Endothelial cell of umbilical vein (primary cell): Measurements from ENCODE around the gene SYNE1. TPM values are rescaled to one million over a fixed set of nuclear protein-coding genes. Genes with fewer than 3 reads are reported as not detected.

Source experiments
- BruUV-seq: library from RNA; stranded (reverse); fragments of 400-500 nt; replicated peaks from 2 replicates; lab custom pipeline; 2021; lab: Mats Ljungman, UMichigan
- CTCF ChIA-PET: fragments of 300-600, 350-600 bp; sonication (Branson Sonifier 250); formaldehyde crosslinking; loops from one replicate; lab custom pipeline; 2021; ENCODE audit warnings: antibody characterized with exemption, inconsistent platforms; lab: Charles Lee
- POLR2A ChIA-PET: fragments of 300-600, 350-600 bp; sonication (Branson Sonifier 250); formaldehyde crosslinking; loops from one replicate; lab custom pipeline; 2021; ENCODE audit warnings: antibody characterized with exemption, inconsistent platforms; lab: Charles Lee
- DNase-seq: peaks from one replicate; pipeline ENCODE4 v3.0.0-alpha.2; 2011; ENCODE audit warnings: low read depth, low spot score
- FAIRE-seq: peaks from 2 replicates; lab custom pipeline; 2011; peaks lifted over from hg19 to GRCh38; lab: Jason Lieb, UNC
- H2AFZ ChIP-seq: 2 replicates; pipeline ENCODE4 v1.6.0; 2012; ENCODE audit warnings: low read depth, low read length, control low read depth, inconsistent platforms
- H3K27ac ChIP-seq: 2 replicates; pipeline ENCODE4 v1.5.1; 2011; ENCODE audit warnings: low read depth, mild to moderate bottlenecking, control low read depth, low read length, moderate library complexity; ENCODE audit not compliant: insufficient read depth
- H3K27me3 ChIP-seq, 2 experiments: 2 replicates each; pipeline versions ENCODE4 v1.6.0 to v1.6.1; 2011; ENCODE audit warnings: low read length in 2 of 2, mixed read lengths in 1 of 2; ENCODE audit not compliant: control insufficient read depth in 2 of 2, insufficient read depth in 2 of 2
- H3K36me3 ChIP-seq, 2 experiments: 2 replicates in 1 of 2; 3 replicates in 1 of 2; pipeline ENCODE4 v1.5.1; 2011; ENCODE audit warnings: low read length in 2 of 2, mild to moderate bottlenecking in 1 of 2, moderate library complexity in 1 of 2; ENCODE audit not compliant: control insufficient read depth in 2 of 2, insufficient read depth in 2 of 2; ENCODE audit errors: extremely low read depth in 1 of 2
- H3K4me1 ChIP-seq: 3 replicates; pipeline ENCODE4 v1.5.1; 2011; ENCODE audit warnings: mild to moderate bottlenecking, low read length; ENCODE audit not compliant: control insufficient read depth, insufficient read depth; ENCODE audit errors: extremely low read depth
- H3K4me2 ChIP-seq: 2 replicates; pipeline ENCODE4 v1.6.1; 2011; ENCODE audit warnings: low read length, control low read depth, mixed read lengths; ENCODE audit not compliant: insufficient read depth
- H3K4me3 ChIP-seq, 3 experiments: fragments of 200-600 bp in 1 of 3; sonication (generic), shearing (Covaris generic) in 1 of 3; replicated peaks in 1 of 3; 2 replicates each; pipeline ENCODE4 v1.5.1; 2011 to 2016; ENCODE audit warnings: control low read depth in 3 of 3, low read length in 3 of 3, mild to moderate bottlenecking in 2 of 3, inconsistent platforms in 1 of 3, low read depth in 1 of 3, moderate library complexity in 1 of 3; ENCODE audit not compliant: insufficient read depth in 1 of 3
- H3K79me2 ChIP-seq: 2 replicates; pipeline ENCODE4 v1.6.0; 2012; ENCODE audit warnings: low read length, inconsistent platforms; ENCODE audit not compliant: control insufficient read depth, insufficient read depth
- H3K9ac ChIP-seq: replicated peaks from 2 replicates; pipeline ENCODE3; 2011; ENCODE audit warnings: low read length, control low read depth; ENCODE audit not compliant: insufficient read depth; ENCODE audit errors: extremely low read depth
- H3K9me1 ChIP-seq: replicated peaks from 3 replicates; pipeline ENCODE4 v1.6.0; 2011; ENCODE audit warnings: mild to moderate bottlenecking, low read length; ENCODE audit not compliant: control insufficient read depth, insufficient read depth; ENCODE audit errors: extremely low read depth
- H3K9me3 ChIP-seq: replicated peaks from 2 replicates; pipeline ENCODE4 v1.5.1; 2012; ENCODE audit warnings: low read length, inconsistent platforms; ENCODE audit not compliant: control insufficient read depth, insufficient read depth
- H4K20me1 ChIP-seq: replicated peaks from 2 replicates; pipeline ENCODE3; 2011; ENCODE audit warnings: mild to moderate bottlenecking, low read length; ENCODE audit not compliant: control insufficient read depth, insufficient read depth; ENCODE audit errors: extremely low read depth
- EZH2 ChIP-seq: IDR thresholded peaks from 2 replicates; pipeline ENCODE4 v1.6.1; 2012; ENCODE audit warnings: borderline replicate concordance, low read depth, mild to moderate bottlenecking, moderate library complexity, low read length, inconsistent platforms; ENCODE audit not compliant: severe bottlenecking
- FOS ChIP-seq: IDR thresholded peaks from 2 replicates; pipeline ENCODE4 v1.6.1; 2011; ENCODE audit warnings: mild to moderate bottlenecking, low read length, moderate library complexity, borderline replicate concordance; ENCODE audit not compliant: insufficient read depth
- GATA2 ChIP-seq: IDR thresholded peaks from 2 replicates; pipeline ENCODE4 v1.7.0; 2011; ENCODE audit warnings: low read depth, mild to moderate bottlenecking, moderate library complexity, mixed read lengths, low read length; ENCODE audit not compliant: insufficient read length, insufficient read depth
- JUN ChIP-seq: IDR thresholded peaks from 2 replicates; pipeline ENCODE4 v1.6.1; 2011; ENCODE audit warnings: borderline replicate concordance, low read depth; ENCODE audit not compliant: insufficient read length, insufficient read depth
- MAX ChIP-seq: IDR thresholded peaks from 2 replicates; pipeline ENCODE4 v1.6.1; 2011; ENCODE audit not compliant: insufficient read depth, insufficient read length
- MYC ChIP-seq: IDR thresholded peaks from one replicate; pipeline ENCODE4 v1.6.1; 2011; ENCODE audit warnings: mild to moderate bottlenecking, low read depth, low read length
- POLR2A ChIP-seq: IDR thresholded peaks from 2 replicates; pipeline ENCODE4 v1.6.1; 2012; ENCODE audit warnings: low read depth, mild to moderate bottlenecking, control low read depth, low read length
- POLR2AphosphoS5 ChIP-seq: IDR thresholded peaks from 2 replicates; pipeline ENCODE4 v1.6.1; 2012; ENCODE audit warnings: low read depth, mild to moderate bottlenecking, control low read depth, low read length, moderate library complexity; ENCODE audit not compliant: insufficient read depth
- dilution Hi-C: fragments of 300-500 bp; cut with MboI; formaldehyde crosslinking; loops from one replicate; pipeline ENCODE4 v1.15.0; 2019; ENCODE audit warnings: low sequenced_read_pairs; ENCODE audit not compliant: extremely low pct_ligation_motif_present
- intact Hi-C: fragments of 100-400 bp; cut with micrococcal nuclease; formaldehyde crosslinking; loops from one replicate; pipeline ENCODE4 v1.10.0; 2022
- polyA plus RNA-seq, 4 experiments: library from polyadenylated mRNA; depleted of rRNA in 3 of 4; stranded (reverse) in 3 of 4; unstranded in 1 of 4; fragments of >200 nt; gene quantifications; 2 replicates each; pipeline versions ENCODE4 v1.2.1 to v1.2.3, GENCODE V29; 2011 to 2012; ENCODE audit warnings: missing spikeins in 1 of 4
- total RNA-seq: library from RNA; stranded (reverse); gene quantifications from 2 replicates; pipeline ENCODE4 v1.2.3, GENCODE V29; 2021
- TF ChIP-seq, protein P1 (sequence below), 2 donors: IDR thresholded peaks; 1 replicate in 1 of 2; 2 replicates in 1 of 2; pipeline ENCODE4 v1.5.1; 2011; ENCODE audit warnings: low read length in 2 of 2, mild to moderate bottlenecking in 2 of 2, moderate library complexity in 2 of 2, control low read depth in 1 of 2, inconsistent platforms in 1 of 2, low read depth in 1 of 2; ENCODE audit not compliant: insufficient read depth in 1 of 2; ENCODE audit errors: extremely low read depth in 1 of 2

Gene SYNE1
- total and polyA plus RNA-seq, 2 donors (not counting 3 experiments of a cell fraction or from before 2014, with no cell fraction given): 26.5 to 52.3 TPM

DNA sequence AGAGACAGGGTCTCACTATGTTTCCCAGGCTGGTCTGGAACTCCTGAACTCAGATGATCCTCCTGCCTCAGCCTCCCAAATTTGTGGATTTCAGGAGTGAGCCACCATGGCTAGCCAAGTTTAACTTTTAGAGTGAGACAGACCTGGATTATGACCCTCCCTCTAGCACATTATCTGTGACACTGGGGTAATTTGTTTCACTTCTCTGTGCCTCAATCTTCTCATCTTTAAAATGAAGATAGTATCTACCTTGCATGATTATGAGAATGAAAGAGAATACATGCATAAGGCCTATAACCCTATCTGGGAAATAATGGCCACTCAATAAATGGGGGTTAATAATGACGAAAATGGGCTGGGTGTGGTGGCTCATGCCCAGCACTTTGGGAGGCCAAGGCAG is 373.6 kb downstream of the SYNE1 start:
- no peak for FAIRE-seq
- Histone ChIP-seq H3K9ac (no peak overlapping the region), H3K4me2 (no peak overlapping the region), H3K27ac (no peak overlapping the region), H4K20me1 (no peaks in the 10 kb centered on the region), H3K4me3 (no peak overlapping the region), H3K36me3 (no peaks in the 10 kb centered on the region), H3K27me3 (no peaks in the 10 kb centered on the region), H3K9me1 (no peaks in the 10 kb centered on the region), H2AFZ (no peak overlapping the region), H3K9me3 (no peaks in the 10 kb centered on the region), H3K79me2 (no peaks in the 10 kb centered on the region), H3K4me1 (no peaks in the 10 kb centered on the region)
- TF ChIP-seq FOS (no peak), POLR2AphosphoS5 (no peak), POLR2A (no peak), JUN (no peak)
- dilution Hi-C loops: no loop called here
- DNase-seq: no peak
- intact Hi-C loops: no loop called here
- ChIA-PET CTCF (no interaction called here), POLR2A (no interaction called here)
- BruUV-seq: no TSS peak

- peaks cover 0 to 3% of the 10 kb centered on the region in 2 experiments for H3K36me3 ChIP-seq
- H3K4me2 ChIP-seq: no peak overlapping the region
- H3K79me2 ChIP-seq: no peaks in the 10 kb centered on the region
- dilution Hi-C loops: no loop called here
- intact Hi-C loops: no loop called here
- no peaks in the 10 kb centered on the region for H4K20me1 ChIP-seq
- FAIRE-seq (no peak), DNase-seq (no peak)
- no TSS peak for BruUV-seq
- no peak overlapping the region for H3K27ac ChIP-seq
- H3K9me1 ChIP-seq: no peaks in the 10 kb centered on the region
- TF ChIP-seq, protein P1, sequence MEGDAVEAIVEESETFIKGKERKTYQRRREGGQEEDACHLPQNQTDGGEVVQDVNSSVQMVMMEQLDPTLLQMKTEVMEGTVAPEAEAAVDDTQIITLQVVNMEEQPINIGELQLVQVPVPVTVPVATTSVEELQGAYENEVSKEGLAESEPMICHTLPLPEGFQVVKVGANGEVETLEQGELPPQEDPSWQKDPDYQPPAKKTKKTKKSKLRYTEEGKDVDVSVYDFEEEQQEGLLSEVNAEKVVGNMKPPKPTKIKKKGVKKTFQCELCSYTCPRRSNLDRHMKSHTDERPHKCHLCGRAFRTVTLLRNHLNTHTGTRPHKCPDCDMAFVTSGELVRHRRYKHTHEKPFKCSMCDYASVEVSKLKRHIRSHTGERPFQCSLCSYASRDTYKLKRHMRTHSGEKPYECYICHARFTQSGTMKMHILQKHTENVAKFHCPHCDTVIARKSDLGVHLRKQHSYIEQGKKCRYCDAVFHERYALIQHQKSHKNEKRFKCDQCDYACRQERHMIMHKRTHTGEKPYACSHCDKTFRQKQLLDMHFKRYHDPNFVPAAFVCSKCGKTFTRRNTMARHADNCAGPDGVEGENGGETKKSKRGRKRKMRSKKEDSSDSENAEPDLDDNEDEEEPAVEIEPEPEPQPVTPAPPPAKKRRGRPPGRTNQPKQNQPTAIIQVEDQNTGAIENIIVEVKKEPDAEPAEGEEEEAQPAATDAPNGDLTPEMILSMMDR (IDR thresholded peaks at IDR 0.05; ENCODE audit: extremely low read depth in 1 of 2, insufficient read depth in 1 of 2, low read depth in 1 of 2, low read length in 2 of 2): no peak
- TF ChIP-seq JUN: no peak
- no peak for TF ChIP-seq POLR2A
- no peak for TF ChIP-seq MYC
- no peak for TF ChIP-seq POLR2AphosphoS5
- TF ChIP-seq GATA2: no peak
- TF ChIP-seq MAX: no peak
- no peak for TF ChIP-seq FOS
- no peak for TF ChIP-seq EZH2
- no peak overlapping the region for H3K4me3 ChIP-seq
- CTCF ChIA-PET: interaction anchor here (1.6 kb wide), 1 partner anchor 77 kb away, joined by 3 read pairs; no protein-coding TSS in a partner anchor
- no peak overlapping the region for H3K9ac ChIP-seq
- H3K9me3 ChIP-seq: no peaks in the 10 kb centered on the region
- POLR2A ChIA-PET: no interaction called here
- no peak overlapping the region for H2AFZ ChIP-seq
- no peaks in the 10 kb centered on the region for H3K4me1 ChIP-seq
- H3K27me3 ChIP-seq: no peaks in the 10 kb centered on the region
Observed at GRCh38 chr6:152261179-152261578, 376.0 kb downstream of the SYNE1 start.
